ENCODE data around the gene UTY. TPM values are rescaled to one million over a fixed set of nuclear protein-coding genes. Genes with fewer than 3 reads are reported as not detected.

UTY gene
- total RNA-seq, 6 experiments from 2014 or later = 10.0 TPM; not detected in 5

GRCh38 chrY:13451572-13451971 lies 28.3 kb downstream of the UTY start:
- Histone ChIP-seq H3K27me3 (no peaks in the 10 kb centered on the region), H3K27ac (no peak overlapping the region), H3K4me3 (no peak overlapping the region), H3K4me1 (no peaks in the 10 kb centered on the region), H3K36me3 (no peaks in the 10 kb centered on the region), H3K9me3 (no peaks in the 10 kb centered on the region)
- TF ChIP-seq CTCF (IDR thresholded peaks at IDR 0.05) (no peak), POLR2A (IDR thresholded peaks at IDR 0.05) (no peak)
- ATAC-seq (no peak), DNase-seq (no peak)
- intact Hi-C loops (cut with DNase I) = no loop called here
- no CpG with 5 or more reads among the region's 3 CpGs for WGBS (ENCODE audit: insufficient coverage, low coverage, low lambda C conversion rate, missing lambda C conversion rate)

DNA sequence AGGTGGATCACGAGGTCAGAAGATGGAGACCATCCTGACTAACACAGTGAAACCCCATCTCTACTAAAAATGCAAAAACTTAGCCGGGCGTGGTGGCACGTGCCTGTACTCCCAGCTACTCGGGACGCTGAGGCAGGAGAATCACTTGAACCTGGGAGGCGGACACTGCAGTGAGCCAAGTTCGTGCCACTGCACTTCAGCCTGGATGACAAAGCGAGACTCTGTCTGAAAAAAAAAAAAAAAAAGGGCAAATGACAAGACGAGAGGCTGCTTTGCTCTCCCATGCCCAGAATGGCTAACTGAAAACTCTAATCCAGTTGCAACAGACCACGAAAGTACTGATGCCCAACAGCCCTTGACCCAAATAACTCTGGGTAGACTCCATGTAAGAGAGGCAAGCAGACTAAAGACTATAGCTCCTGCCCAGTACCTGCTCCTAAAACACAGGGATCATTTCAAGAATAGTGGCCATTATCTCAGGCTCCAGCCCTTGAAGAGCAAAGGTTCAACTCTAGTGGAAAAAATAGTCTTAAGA lies 29.2 kb downstream of the UTY start:
- no peak overlapping the region for H3K4me3 ChIP-seq
- no peaks in the 10 kb centered on the region for H3K27me3 ChIP-seq
- no peaks in the 10 kb centered on the region for H3K9me3 ChIP-seq
- H3K4me1 ChIP-seq = no peaks in the 10 kb centered on the region
- H3K36me3 ChIP-seq = no peaks in the 10 kb centered on the region
- TF ChIP-seq CTCF (IDR thresholded peaks at IDR 0.05) = no peak
- TF ChIP-seq POLR2A (IDR thresholded peaks at IDR 0.05) = no peak
- no peak for DNase-seq
- intact Hi-C loops (cut with DNase I) = no loop called here
- H3K27ac ChIP-seq = no peak overlapping the region
- no CpG with 5 or more reads among the region's 11 CpGs for WGBS (ENCODE audit: insufficient coverage, low coverage, low lambda C conversion rate, missing lambda C conversion rate)
- no peak for ATAC-seq

DNA sequence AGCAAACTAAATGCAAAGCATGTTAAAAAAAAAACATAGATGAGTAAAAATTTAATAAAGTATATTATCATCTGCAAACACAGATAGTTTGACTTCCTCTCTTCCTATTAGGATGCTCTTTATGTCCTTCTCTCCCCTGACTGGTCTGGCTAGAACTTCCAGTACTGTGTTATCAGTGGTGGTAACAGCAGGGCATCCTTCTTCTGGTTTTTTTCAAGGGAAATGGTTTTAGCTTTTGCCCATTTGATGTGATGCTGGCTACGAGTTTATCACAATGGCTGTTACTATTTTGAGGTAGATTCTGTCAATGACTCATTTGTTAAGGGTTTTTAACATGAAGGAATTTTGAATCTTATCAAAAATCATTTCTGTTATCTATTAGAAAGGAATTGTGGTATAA lies 34.3 kb downstream of the UTY start:
- intact Hi-C loops (cut with DNase I) = no loop called here
- ATAC-seq (no peak), DNase-seq (no peak)
- TF ChIP-seq CTCF (IDR thresholded peaks at IDR 0.05) (no peak), POLR2A (IDR thresholded peaks at IDR 0.05) (no peak)
- WGBS (ENCODE audit: insufficient coverage, low coverage, low lambda C conversion rate, missing lambda C conversion rate) = no CpG with 5 or more reads among the region's 1 CpG
- no peaks in the 10 kb centered on the region for H3K9me3 ChIP-seq
- no peaks in the 10 kb centered on the region for H3K4me1 ChIP-seq
- H3K4me3 ChIP-seq = no peak overlapping the region
- no peaks in the 10 kb centered on the region for H3K27me3 ChIP-seq
- no peak overlapping the region for H3K27ac ChIP-seq
- H3K36me3 ChIP-seq = no peaks in the 10 kb centered on the region

- no peak overlapping the region for H3K27ac ChIP-seq
- TF ChIP-seq POLR2A (IDR thresholded peaks at IDR 0.05) = no peak
- no peak for TF ChIP-seq CTCF (IDR thresholded peaks at IDR 0.05)
- H3K9me3 ChIP-seq = no peaks in the 10 kb centered on the region
- intact Hi-C loops (cut with DNase I) = no loop called here
- H3K4me3 ChIP-seq = no peak overlapping the region
- WGBS (ENCODE audit: insufficient coverage, low coverage, low lambda C conversion rate, missing lambda C conversion rate) = no CpG with 5 or more reads among the region's 7 CpGs
- no peaks in the 10 kb centered on the region for H3K4me1 ChIP-seq
- H3K27me3 ChIP-seq = no peaks in the 10 kb centered on the region
- DNase-seq = no peak
- H3K36me3 ChIP-seq = no peaks in the 10 kb centered on the region
- ATAC-seq = no peak
These were observed 36.7 kb downstream of the UTY start for GRCh38 chrY:13443146-13443545.

GRCh38 chrY:13440811-13441210 lies 39.0 kb downstream of the UTY start:
- intact Hi-C loops (cut with DNase I) = no loop called here
- no peaks in the 10 kb centered on the region for H3K9me3 ChIP-seq
- no peaks in the 10 kb centered on the region for H3K36me3 ChIP-seq
- no peak for ATAC-seq
- no peaks in the 10 kb centered on the region for H3K4me1 ChIP-seq
- no peak for DNase-seq
- no peak overlapping the region for H3K4me3 ChIP-seq
- WGBS (ENCODE audit: insufficient coverage, low coverage, low lambda C conversion rate, missing lambda C conversion rate) = no CpG with 5 or more reads among the region's 1 CpG
- no peaks in the 10 kb centered on the region for H3K27me3 ChIP-seq
- TF ChIP-seq CTCF (IDR thresholded peaks at IDR 0.05) = no peak
- TF ChIP-seq POLR2A (IDR thresholded peaks at IDR 0.05) = no peak
- H3K27ac ChIP-seq = no peak overlapping the region

Data from right lobe of liver (tissue), 6 donors.